H1 (cell line): Measurements from ENCODE around the gene FLVCR2.

Experiments
- HDAC2 ChIP-seq, 2 experiments: fragments of 300-600 bp in 1 of 2; sonication (generic) in 1 of 2; IDR thresholded peaks; 2 replicates each; pipeline ENCODE4 v1.6.1; 2011 to 2012; ENCODE audit warnings: low read depth in 2 of 2, low read length in 2 of 2, mild to moderate bottlenecking in 2 of 2, moderate library complexity in 2 of 2, borderline replicate concordance in 1 of 2, inconsistent platforms in 1 of 2
- POLR2A ChIP-seq, 2 experiments: IDR thresholded peaks; 1 replicate in 1 of 2; 2 replicates in 1 of 2; pipeline ENCODE4 v1.6.1; 2011; ENCODE audit warnings: low read depth in 2 of 2, low read length in 2 of 2, mild to moderate bottlenecking in 2 of 2; ENCODE audit errors: control extremely low read depth in 1 of 2
- RXRA ChIP-seq: IDR thresholded peaks from 2 replicates; pipeline ENCODE4 v1.6.1; 2011; ENCODE audit warnings: low read depth, mild to moderate bottlenecking, low read length, moderate library complexity; ENCODE audit not compliant: insufficient read depth

DNA sequence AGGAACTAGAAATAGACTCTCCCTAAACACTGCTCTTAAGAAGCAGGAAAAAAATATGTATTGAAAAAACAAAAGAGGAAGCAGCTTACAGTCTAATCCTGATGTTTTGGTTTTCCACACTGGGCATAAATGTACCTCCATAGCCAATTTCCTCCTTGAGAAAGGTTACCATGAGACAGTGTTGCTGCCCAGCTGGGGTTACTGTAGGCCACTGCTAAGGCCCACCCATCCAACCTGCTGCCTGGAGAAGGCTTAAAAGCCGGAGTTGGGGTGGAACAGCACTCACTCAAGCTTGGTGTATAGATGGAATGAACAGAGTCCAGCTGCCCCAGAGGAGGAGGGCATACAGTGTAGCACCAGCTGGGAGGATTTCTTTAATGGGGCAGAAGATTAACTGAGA is 41.1 kb downstream of the FLVCR2 start:
- TF ChIP-seq RXRA = no peak
- no peak for TF ChIP-seq POLR2A (IDR thresholded peaks at IDR 0.05; ENCODE audit: control extremely low read depth in 1 of 2, low read depth in 2 of 2, low read length in 2 of 2)
- TF ChIP-seq HDAC2 (IDR thresholded peaks at IDR 0.05; ENCODE audit: borderline replicate concordance in 1 of 2, low read depth in 2 of 2, low read length in 2 of 2) = no peak
